Measurements from ENCODE around the gene DKK1. TPM values are rescaled to one million over a fixed set of nuclear protein-coding genes. Genes with fewer than 3 reads are reported as not detected.

Gene DKK1
- polyA plus RNA-seq, 1 experiment, result 35.2 TPM

- TF ChIP-seq CTCF (IDR thresholded peaks at IDR 0.05; ENCODE audit: low read depth, low read length), result no peak
- Histone ChIP-seq H3K4me3 (ENCODE audit: low read depth, low read length) (no peak overlapping the region), H3K9me3 (ENCODE audit: control insufficient read depth, insufficient read depth, low read length) (no peaks in the 10 kb centered on the region), H3K27ac (ENCODE audit: low read depth, low read length) (no peak overlapping the region), H3K27me3 (ENCODE audit: control insufficient read depth, insufficient read depth, low read length) (no peaks in the 10 kb centered on the region)
- DNase-seq (ENCODE audit: low read depth, low spot score), result no peak
- POLR2A ChIA-PET, result no interaction called here
- CTCF ChIA-PET, result interaction anchor here (1.3 kb wide), 1 partner anchor 1206 kb away, joined by 3 read pairs; no protein-coding TSS in a partner anchor
These were observed 44.8 kb upstream of the DKK1 start for GRCh38 chr10:52269233-52269632.

GRCh38 chr10:52276163-52276562 lies 37.9 kb upstream of the DKK1 start:
- DNase-seq (ENCODE audit: low read depth, low spot score), result no peak
- Histone ChIP-seq H3K4me3 (ENCODE audit: low read depth, low read length) (no peak overlapping the region), H3K9me3 (ENCODE audit: control insufficient read depth, insufficient read depth, low read length) (no peaks in the 10 kb centered on the region), H3K27me3 (ENCODE audit: control insufficient read depth, insufficient read depth, low read length) (no peaks in the 10 kb centered on the region), H3K27ac (ENCODE audit: low read depth, low read length) (no peak overlapping the region)
- ChIA-PET POLR2A (no interaction called here), CTCF (no interaction called here)
- no peak for TF ChIP-seq CTCF (IDR thresholded peaks at IDR 0.05; ENCODE audit: low read depth, low read length)

- H3K9me3 ChIP-seq (ENCODE audit: control insufficient read depth, insufficient read depth, low read length), result no peaks in the 10 kb centered on the region
- H3K4me3 ChIP-seq (ENCODE audit: low read depth, low read length), result no peak overlapping the region
- DNase-seq (ENCODE audit: low read depth, low spot score), result no peak
- POLR2A ChIA-PET, result no interaction called here
- H3K27me3 ChIP-seq (ENCODE audit: control insufficient read depth, insufficient read depth, low read length), result no peaks in the 10 kb centered on the region
- no peak for TF ChIP-seq CTCF (IDR thresholded peaks at IDR 0.05; ENCODE audit: low read depth, low read length)
- no peak overlapping the region for H3K27ac ChIP-seq (ENCODE audit: low read depth, low read length)
- CTCF ChIA-PET, result no interaction called here
These were observed 37.1 kb upstream of the DKK1 start for GRCh38 chr10:52276986-52277385.

GRCh38 chr10:52279546-52279945 lies 34.5 kb upstream of the DKK1 start:
- Histone ChIP-seq H3K4me3 (ENCODE audit: low read depth, low read length) (no peak overlapping the region), H3K9me3 (ENCODE audit: control insufficient read depth, insufficient read depth, low read length) (no peaks in the 10 kb centered on the region), H3K27me3 (ENCODE audit: control insufficient read depth, insufficient read depth, low read length) (no peaks in the 10 kb centered on the region), H3K27ac (ENCODE audit: low read depth, low read length) (no peak overlapping the region)
- CTCF ChIA-PET, result interaction anchor here (1.0 kb wide), 1 partner anchor 28 kb away, joined by 3 read pairs; no protein-coding TSS in a partner anchor
- TF ChIP-seq CTCF (IDR thresholded peaks at IDR 0.05; ENCODE audit: low read depth, low read length), result no peak
- POLR2A ChIA-PET, result no interaction called here
- no peak for DNase-seq (ENCODE audit: low read depth, low spot score)

GRCh38 chr10:52280051-52280450 lies 34.0 kb upstream of the DKK1 start:
- H3K4me3 ChIP-seq (ENCODE audit: low read depth, low read length), result no peak overlapping the region
- no peak overlapping the region for H3K27ac ChIP-seq (ENCODE audit: low read depth, low read length)
- TF ChIP-seq CTCF (IDR thresholded peaks at IDR 0.05; ENCODE audit: low read depth, low read length), result no peak
- no peaks in the 10 kb centered on the region for H3K9me3 ChIP-seq (ENCODE audit: control insufficient read depth, insufficient read depth, low read length)
- no peak for DNase-seq (ENCODE audit: low read depth, low spot score)
- ChIA-PET POLR2A (no interaction called here), CTCF (interaction anchor here (1.0 kb wide), 1 partner anchor 28 kb away, joined by 3 read pairs; no protein-coding TSS in a partner anchor)
- no peaks in the 10 kb centered on the region for H3K27me3 ChIP-seq (ENCODE audit: control insufficient read depth, insufficient read depth, low read length)

Measured in AG04450 (cell line).